Esophagus muscularis mucosa (tissue), 3 donors: ENCODE measurements around the gene MDM1.

Source experiments
- POLR2A ChIP-seq: fragments of 450-650 bp; IDR thresholded peaks from one replicate; pipeline ENCODE4 v1.6.1; 2017; ENCODE audit warnings: antibody characterized with exemption, moderate library complexity, mild to moderate bottlenecking, low read depth
- TF ChIP-seq, protein P1 (sequence below), 3 experiments: fragments of 200-600 bp in 2 of 3; fragments of 450-650 bp in 1 of 3; sonication (generic) in 2 of 3; IDR thresholded peaks; one replicate each; pipeline ENCODE4 v1.5.1; 2017 to 2019; ENCODE audit warnings: antibody characterized with exemption in 3 of 3, mild to moderate bottlenecking in 2 of 3, moderate library complexity in 1 of 3

DNA sequence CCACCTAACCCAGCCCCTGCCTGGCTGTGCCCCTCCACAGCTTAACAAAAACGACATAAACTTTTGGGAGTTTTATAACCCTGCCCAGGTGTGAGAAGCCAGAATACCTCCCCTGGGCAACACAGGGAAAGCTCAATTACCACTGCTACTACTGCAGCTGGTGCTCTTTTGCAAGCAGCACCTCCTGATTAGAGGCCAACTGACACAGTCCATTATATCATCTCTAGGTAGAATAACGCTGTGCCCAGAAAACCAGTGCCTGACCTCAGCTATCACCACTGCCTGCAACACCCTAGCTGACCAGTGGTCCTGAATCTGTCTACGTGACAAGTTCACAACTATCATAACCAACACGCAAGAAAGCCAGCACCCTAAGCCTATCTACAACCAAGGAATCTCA is 34.2 kb downstream of the MDM1 start:
- TF ChIP-seq, protein P1, sequence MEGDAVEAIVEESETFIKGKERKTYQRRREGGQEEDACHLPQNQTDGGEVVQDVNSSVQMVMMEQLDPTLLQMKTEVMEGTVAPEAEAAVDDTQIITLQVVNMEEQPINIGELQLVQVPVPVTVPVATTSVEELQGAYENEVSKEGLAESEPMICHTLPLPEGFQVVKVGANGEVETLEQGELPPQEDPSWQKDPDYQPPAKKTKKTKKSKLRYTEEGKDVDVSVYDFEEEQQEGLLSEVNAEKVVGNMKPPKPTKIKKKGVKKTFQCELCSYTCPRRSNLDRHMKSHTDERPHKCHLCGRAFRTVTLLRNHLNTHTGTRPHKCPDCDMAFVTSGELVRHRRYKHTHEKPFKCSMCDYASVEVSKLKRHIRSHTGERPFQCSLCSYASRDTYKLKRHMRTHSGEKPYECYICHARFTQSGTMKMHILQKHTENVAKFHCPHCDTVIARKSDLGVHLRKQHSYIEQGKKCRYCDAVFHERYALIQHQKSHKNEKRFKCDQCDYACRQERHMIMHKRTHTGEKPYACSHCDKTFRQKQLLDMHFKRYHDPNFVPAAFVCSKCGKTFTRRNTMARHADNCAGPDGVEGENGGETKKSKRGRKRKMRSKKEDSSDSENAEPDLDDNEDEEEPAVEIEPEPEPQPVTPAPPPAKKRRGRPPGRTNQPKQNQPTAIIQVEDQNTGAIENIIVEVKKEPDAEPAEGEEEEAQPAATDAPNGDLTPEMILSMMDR (IDR thresholded peaks at IDR 0.05) = no peak
- TF ChIP-seq POLR2A = no peak
